Mucosa of descending colon (tissue), 3 donors: Measurements from ENCODE around the gene PAPSS2. TPM values are rescaled to one million over a fixed set of nuclear protein-coding genes. Genes with fewer than 3 reads are reported as not detected.

Experiments used
- ATAC-seq: fragments of 200-7000 bp; cut with Tn5 transposase; one replicate; pipeline ENCODE4 v1.9.1; 2020; ENCODE audit warnings: mild to moderate bottlenecking, moderate library complexity
- DNase-seq, 3 donors: peaks; one replicate each; pipeline ENCODE4 v3.0.0-alpha.2; 2020
- H3K36me3 ChIP-seq: fragments of 200-600 bp; one replicate; pipeline ENCODE4 v1.8.0; 2021; ENCODE audit warnings: low read depth, mild to moderate bottlenecking
- H3K4me1 ChIP-seq: fragments of 200-600 bp; one replicate; pipeline ENCODE4 v1.8.0; 2021; ENCODE audit warnings: low read depth, mild to moderate bottlenecking
- H3K4me3 ChIP-seq: fragments of 200-600 bp; one replicate; pipeline ENCODE4 v1.8.0; 2021; ENCODE audit warnings: mild to moderate bottlenecking
- H3K9me3 ChIP-seq: fragments of 200-600 bp; one replicate; pipeline ENCODE4 v1.8.0; 2021; ENCODE audit warnings: mild to moderate bottlenecking
- intact Hi-C, 2 donors: fragments of 100-400 bp; cut with DNase I in 1 of 2; cut with micrococcal nuclease in 1 of 2; formaldehyde crosslinking; loops; one replicate each; pipeline versions ENCODE4 v1.11.0 to v1.11.1; 2022; cut with DNase I, micrococcal nuclease
- total RNA-seq, 3 donors: library from RNA; stranded (reverse); fragmentation: NEBNext Ultra II Directional in 2 of 3; extraction: Animal tissue kit (Norgen Biotek cat#: 25700) in 2 of 3; gene quantifications; one replicate each; pipeline versions ENCODE4 v1.2.1 to v1.2.4, GENCODE V29; 2021 to 2023
- TF ChIP-seq, protein P1 (sequence below): fragments of 200-600 bp; IDR thresholded peaks from one replicate; pipeline ENCODE4 v1.8.0; 2022; ENCODE audit warnings: antibody characterized with exemption, mild to moderate bottlenecking
- donor health status: DM: no; HTN: no; CAD: no; lungs with moderate emphysema.
- donor health status: DM: no; HTN: no; CAD: no.
- donor health status: DM: no; HTN: yes; CAD: no.

The PAPSS2 gene
- total RNA-seq, 3 donors from 2014 or later, result 123 to 399 (median 147) TPM

DNA sequence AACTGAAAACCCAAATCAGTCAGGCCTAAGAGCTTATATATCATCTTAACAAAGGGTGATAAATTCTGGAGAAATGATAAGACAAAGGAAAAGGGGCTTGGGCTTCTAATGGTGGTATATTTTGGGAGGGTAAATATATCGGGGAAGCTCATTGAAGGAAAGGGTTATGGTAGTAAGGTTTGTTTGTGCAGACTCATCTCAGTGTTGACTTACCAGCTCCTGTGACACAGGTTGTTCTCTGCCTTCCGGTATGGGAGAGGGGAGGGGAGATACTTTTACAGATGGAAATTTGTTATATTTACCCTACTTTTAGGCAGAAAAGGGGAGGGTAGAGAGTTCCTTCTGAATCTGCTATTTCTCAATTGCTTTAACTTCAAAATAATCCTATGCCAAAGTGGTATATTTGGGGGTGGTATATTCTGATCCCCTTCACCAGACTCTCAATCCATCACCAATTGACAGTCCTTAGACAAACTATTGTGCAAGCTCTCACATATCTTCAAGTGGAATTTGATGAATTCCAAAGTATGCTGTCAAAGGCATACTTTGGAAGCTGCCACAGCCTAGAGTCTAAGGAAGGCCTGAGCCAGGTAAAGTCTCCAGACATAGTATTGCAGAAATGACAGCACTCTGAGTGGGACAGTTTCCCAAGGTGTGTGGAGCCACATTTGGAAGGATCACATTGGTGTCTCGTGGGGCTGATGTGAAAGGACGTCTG is 13.3 kb upstream of the PAPSS2 start:
- intact Hi-C loops, result no loop called here
- TF ChIP-seq, protein P1, sequence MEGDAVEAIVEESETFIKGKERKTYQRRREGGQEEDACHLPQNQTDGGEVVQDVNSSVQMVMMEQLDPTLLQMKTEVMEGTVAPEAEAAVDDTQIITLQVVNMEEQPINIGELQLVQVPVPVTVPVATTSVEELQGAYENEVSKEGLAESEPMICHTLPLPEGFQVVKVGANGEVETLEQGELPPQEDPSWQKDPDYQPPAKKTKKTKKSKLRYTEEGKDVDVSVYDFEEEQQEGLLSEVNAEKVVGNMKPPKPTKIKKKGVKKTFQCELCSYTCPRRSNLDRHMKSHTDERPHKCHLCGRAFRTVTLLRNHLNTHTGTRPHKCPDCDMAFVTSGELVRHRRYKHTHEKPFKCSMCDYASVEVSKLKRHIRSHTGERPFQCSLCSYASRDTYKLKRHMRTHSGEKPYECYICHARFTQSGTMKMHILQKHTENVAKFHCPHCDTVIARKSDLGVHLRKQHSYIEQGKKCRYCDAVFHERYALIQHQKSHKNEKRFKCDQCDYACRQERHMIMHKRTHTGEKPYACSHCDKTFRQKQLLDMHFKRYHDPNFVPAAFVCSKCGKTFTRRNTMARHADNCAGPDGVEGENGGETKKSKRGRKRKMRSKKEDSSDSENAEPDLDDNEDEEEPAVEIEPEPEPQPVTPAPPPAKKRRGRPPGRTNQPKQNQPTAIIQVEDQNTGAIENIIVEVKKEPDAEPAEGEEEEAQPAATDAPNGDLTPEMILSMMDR, result no peak
- ATAC-seq (no peak), DNase-seq (no peak)
- no peaks in the 10 kb centered on the region for H3K9me3 ChIP-seq
- H3K36me3 ChIP-seq, result no peaks in the 10 kb centered on the region
- H3K4me3 ChIP-seq, result no peak overlapping the region
- no peaks in the 10 kb centered on the region for H3K4me1 ChIP-seq

DNA sequence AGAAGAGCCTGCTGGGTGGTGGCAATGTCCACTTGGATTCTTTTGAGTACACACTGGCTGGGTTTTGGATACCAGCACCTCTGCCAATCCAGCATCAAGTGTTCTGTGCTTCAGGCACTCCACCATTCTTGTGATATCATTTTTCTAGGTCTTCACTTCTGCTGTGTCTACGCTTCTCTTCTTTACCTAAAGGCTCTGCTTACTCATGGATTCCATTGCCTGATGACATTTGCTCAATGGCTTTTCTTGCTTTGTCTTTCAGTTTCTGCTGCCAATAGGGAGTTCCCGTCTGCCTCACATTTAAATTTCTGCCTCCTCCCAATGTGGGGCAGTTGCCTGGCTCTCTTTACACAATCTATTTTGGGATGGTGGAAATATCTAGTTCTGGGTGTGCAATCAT is 12.7 kb upstream of the PAPSS2 start:
- H3K9me3 ChIP-seq, result no peaks in the 10 kb centered on the region
- ATAC-seq (no peak), DNase-seq (no peak)
- intact Hi-C loops, result no loop called here
- no peaks in the 10 kb centered on the region for H3K36me3 ChIP-seq
- TF ChIP-seq, protein P1, result no peak
- H3K4me3 ChIP-seq, result no peak overlapping the region
- H3K4me1 ChIP-seq, result no peaks in the 10 kb centered on the region

DNA sequence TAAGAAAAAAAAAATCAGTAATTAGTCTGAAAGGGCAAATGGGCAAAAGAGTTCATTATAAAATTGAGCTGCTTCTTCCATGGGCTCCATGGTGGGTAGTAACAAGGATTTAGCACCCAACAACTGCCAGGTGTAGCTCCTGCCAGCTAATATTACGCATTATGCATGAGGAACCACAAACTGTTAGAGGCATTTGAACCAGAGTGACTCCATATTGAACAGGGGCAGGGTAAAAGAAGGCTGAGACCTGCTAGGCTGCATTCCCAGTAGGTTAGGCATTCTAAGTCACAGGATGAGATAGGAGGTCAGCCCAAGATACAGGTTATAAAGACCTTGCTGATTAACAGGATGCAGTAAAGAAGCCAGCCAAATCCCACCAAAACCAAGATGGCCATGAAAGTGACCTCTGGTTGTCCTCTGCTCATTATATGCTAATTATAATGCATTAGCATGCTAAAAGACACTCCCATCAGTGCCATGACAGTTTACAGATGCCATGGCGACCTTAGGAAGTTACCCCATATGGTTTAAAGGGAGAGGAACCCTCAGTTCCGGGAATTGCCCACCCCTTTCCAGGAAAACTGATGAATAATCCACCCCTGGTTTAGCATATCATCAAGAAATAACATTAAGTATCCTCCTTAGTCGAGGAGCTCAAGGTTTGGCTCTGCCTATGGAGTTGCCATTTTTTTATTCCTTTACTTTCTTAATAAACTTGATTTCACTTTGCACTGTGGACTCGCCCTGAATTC is 8.7 kb upstream of the PAPSS2 start:
- no peaks in the 10 kb centered on the region for H3K9me3 ChIP-seq
- H3K4me3 ChIP-seq, result no peak overlapping the region
- H3K36me3 ChIP-seq, result no peaks in the 10 kb centered on the region
- TF ChIP-seq, protein P1, result no peak
- no peaks in the 10 kb centered on the region for H3K4me1 ChIP-seq
- intact Hi-C loops, result loop anchor here in 1 of 2 donors (10.0 kb wide), 1 partner anchor 84 kb away; no protein-coding TSS in a partner anchor
- DNase-seq (no peak), ATAC-seq (no peak)

DNA sequence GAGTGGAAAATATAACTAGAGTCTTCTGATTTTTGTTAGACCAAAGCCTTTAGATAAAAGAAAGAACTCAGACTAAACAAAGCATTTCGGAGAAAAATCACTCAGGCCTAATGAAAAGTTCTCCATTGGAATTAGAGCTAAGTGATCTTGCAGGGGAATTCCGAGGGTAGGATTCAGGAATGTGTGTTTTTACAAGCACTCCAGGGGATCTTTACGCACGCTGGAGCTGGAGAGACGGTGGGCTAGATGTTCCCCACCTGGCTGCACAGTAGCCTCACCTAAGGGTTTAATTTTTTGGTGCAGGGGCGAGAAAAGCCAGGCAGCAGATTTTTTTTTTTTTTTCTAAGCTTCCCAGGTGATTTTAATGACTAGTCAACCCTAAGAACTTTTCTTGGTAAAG is 7.9 kb upstream of the PAPSS2 start:
- Histone ChIP-seq H3K9me3 (no peaks in the 10 kb centered on the region), H3K4me1 (no peaks in the 10 kb centered on the region), H3K36me3 (no peaks in the 10 kb centered on the region), H3K4me3 (no peak overlapping the region)
- TF ChIP-seq, protein P1, result no peak
- intact Hi-C loops, result loop anchor here in 1 of 2 donors (10.0 kb wide), 1 partner anchor 83 kb away; no protein-coding TSS in a partner anchor
- ATAC-seq, result no peak
- no peak for DNase-seq

DNA sequence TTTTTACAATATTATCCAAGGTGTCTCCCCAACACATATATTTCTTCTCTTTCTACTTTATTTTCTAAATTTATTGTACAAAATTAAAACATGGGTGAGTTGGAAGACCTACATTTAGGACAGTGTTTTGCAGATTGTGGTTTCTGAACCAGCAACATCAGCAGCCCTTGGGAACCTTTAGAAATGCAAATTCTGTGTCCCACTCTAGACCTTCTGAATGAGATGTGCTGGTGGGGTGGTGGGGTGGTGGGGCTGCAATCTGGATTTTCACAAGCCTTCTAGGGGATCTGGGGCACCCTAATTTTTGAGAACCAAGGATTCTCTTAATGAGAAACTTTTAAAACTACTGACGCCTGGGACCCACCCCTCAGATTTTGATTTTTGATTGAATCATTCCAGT is 7.4 kb upstream of the PAPSS2 start:
- intact Hi-C loops, result loop anchor here in 1 of 2 donors (10.0 kb wide), 1 partner anchor 83 kb away; no protein-coding TSS in a partner anchor
- ATAC-seq (no peak), DNase-seq (no peak)

More for the DNA sequence above, 7.4 kb upstream of the PAPSS2 start:
- H3K4me1 ChIP-seq, result no peaks in the 10 kb centered on the region
- H3K9me3 ChIP-seq, result no peaks in the 10 kb centered on the region
- H3K36me3 ChIP-seq, result no peaks in the 10 kb centered on the region
- TF ChIP-seq, protein P1, result no peak
- no peak overlapping the region for H3K4me3 ChIP-seq
